Gastrocnemius medialis (tissue), 4 donors: ENCODE data around the gene LYPD6B. TPM values are rescaled to one million over a fixed set of nuclear protein-coding genes. Genes with fewer than 3 reads are reported as not detected.

Experiments
- ATAC-seq, 2 donors: fragments of 150-250 bp; one replicate each; pipeline ENCODE4 v1.9.1; 2016
- DNase-seq, 2 donors: peaks; one replicate each; pipeline ENCODE4 v3.0.0-alpha.2; 2019
- H3K27ac ChIP-seq, 4 donors: fragments of 200-600 bp; sonication (generic); 1 replicate in 1 of 4; 2 replicates in 3 of 4; pipeline ENCODE4 v1.5.1; 2016 to 2018; ENCODE audit warnings: mild to moderate bottlenecking in 2 of 4, moderate library complexity in 1 of 4
- H3K27me3 ChIP-seq, 3 donors: fragments of 200-600 bp; sonication (generic) in 2 of 3; 1 replicate in 1 of 3; 2 replicates in 2 of 3; pipeline versions ENCODE4 v1.5.1 to v1.6.0; 2016 to 2019; ENCODE audit warnings: mild to moderate bottlenecking in 1 of 3, moderate library complexity in 1 of 3
- H3K36me3 ChIP-seq, 2 donors: fragments of 200-600 bp; sonication (generic) in 1 of 2; one replicate each; pipeline ENCODE4 v1.5.1; 2017 to 2018
- H3K4me1 ChIP-seq, 2 donors: fragments of 200-600 bp; sonication (generic) in 1 of 2; one replicate each; pipeline ENCODE4 v1.5.1; 2016 to 2017; ENCODE audit warnings: mild to moderate bottlenecking in 2 of 2
- H3K4me3 ChIP-seq, 4 donors: fragments of 200-600 bp; sonication (generic) in 3 of 4; 1 replicate in 1 of 4; 2 replicates in 3 of 4; pipeline ENCODE4 v1.5.1; 2016 to 2019; ENCODE audit warnings: mild to moderate bottlenecking in 2 of 4
- H3K9me3 ChIP-seq, 3 donors: fragments of 200-600 bp; sonication (generic) in 2 of 3; 1 replicate in 1 of 3; 2 replicates in 2 of 3; pipeline ENCODE4 v1.5.1; 2016 to 2019
- POLR2A ChIP-seq, 2 donors: fragments of 450-650 bp; IDR thresholded peaks; one replicate each; pipeline ENCODE4 v1.6.1; 2017; ENCODE audit warnings: antibody characterized with exemption in 2 of 2, mild to moderate bottlenecking in 2 of 2, moderate library complexity in 2 of 2
- in situ Hi-C, 4 donors: fragments of 200-750 bp; cut with MboI; loops; one replicate each; pipeline versions ENCODE4 v1.15.0 to v1.8.0; 2017; ENCODE audit warnings: low sequenced_read_pairs in 4 of 4
- intact Hi-C: fragments of 100-400 bp; cut with DNase I; formaldehyde crosslinking; loops from one replicate; pipeline ENCODE4 v1.15.1; 2023; ENCODE audit warnings: low total_unique reads
- total RNA-seq, 4 donors: library from RNA; depleted of rRNA; stranded (reverse); fragments of >200 nt; gene quantifications; one replicate each; pipeline versions ENCODE4 v1.1.0 to v1.2.3, GENCODE V29; 2016
- TF ChIP-seq, protein P1 (sequence below), 5 experiments: fragments of 450-650 bp in 3 of 5; fragments of 200-600 bp in 2 of 5; sonication (generic) in 2 of 5; IDR thresholded peaks in 4 of 5; conservative IDR thresholded peaks in 1 of 5; 1 replicate in 4 of 5; 2 replicates in 1 of 5; pipeline ENCODE4 v1.5.1; 2016 to 2019; ENCODE audit warnings: antibody characterized with exemption in 5 of 5, mild to moderate bottlenecking in 3 of 5, moderate library complexity in 3 of 5

LYPD6B gene
- total RNA-seq, 4 donors from 2014 or later, result not detected

DNA sequence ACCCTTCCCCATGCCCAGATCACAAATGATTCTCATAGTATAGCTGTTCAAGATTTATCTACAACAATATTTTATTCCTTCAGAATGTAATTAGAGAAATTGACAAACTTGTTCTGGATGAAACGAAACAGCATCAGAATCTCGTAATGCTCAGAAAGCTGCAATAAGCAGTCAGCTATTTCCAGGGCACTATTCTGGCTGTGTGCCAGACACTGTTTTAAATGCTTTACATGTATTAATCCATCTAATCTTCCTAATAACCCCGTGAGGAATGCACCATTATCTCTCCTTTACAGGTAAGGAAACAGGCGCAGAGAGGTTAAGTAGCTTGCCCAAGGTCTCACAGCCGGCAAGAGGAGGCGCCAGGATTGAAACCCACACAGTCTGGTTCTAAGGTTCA lies 10.1 kb upstream of the LYPD6B start:
- in situ Hi-C loops, result no loop called here
- no peak for TF ChIP-seq POLR2A (IDR thresholded peaks at IDR 0.05)
- TF ChIP-seq, protein P1, sequence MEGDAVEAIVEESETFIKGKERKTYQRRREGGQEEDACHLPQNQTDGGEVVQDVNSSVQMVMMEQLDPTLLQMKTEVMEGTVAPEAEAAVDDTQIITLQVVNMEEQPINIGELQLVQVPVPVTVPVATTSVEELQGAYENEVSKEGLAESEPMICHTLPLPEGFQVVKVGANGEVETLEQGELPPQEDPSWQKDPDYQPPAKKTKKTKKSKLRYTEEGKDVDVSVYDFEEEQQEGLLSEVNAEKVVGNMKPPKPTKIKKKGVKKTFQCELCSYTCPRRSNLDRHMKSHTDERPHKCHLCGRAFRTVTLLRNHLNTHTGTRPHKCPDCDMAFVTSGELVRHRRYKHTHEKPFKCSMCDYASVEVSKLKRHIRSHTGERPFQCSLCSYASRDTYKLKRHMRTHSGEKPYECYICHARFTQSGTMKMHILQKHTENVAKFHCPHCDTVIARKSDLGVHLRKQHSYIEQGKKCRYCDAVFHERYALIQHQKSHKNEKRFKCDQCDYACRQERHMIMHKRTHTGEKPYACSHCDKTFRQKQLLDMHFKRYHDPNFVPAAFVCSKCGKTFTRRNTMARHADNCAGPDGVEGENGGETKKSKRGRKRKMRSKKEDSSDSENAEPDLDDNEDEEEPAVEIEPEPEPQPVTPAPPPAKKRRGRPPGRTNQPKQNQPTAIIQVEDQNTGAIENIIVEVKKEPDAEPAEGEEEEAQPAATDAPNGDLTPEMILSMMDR (IDR thresholded peaks at IDR 0.05 in 4 of 5, conservative IDR thresholded peaks at IDR 0.05 in 1 of 5), result no peak
- Histone ChIP-seq H3K27ac (no peak overlapping the region), H3K27me3 (peaks cover 0 to 4% (median 0%) of the 10 kb centered on the region in 3 donors), H3K9me3 (no peaks in the 10 kb centered on the region), H3K36me3 (no peaks in the 10 kb centered on the region), H3K4me1 (no peaks in the 10 kb centered on the region), H3K4me3 (no peak overlapping the region)
- intact Hi-C loops, result no loop called here
- ATAC-seq (no peak), DNase-seq (no peak)

DNA sequence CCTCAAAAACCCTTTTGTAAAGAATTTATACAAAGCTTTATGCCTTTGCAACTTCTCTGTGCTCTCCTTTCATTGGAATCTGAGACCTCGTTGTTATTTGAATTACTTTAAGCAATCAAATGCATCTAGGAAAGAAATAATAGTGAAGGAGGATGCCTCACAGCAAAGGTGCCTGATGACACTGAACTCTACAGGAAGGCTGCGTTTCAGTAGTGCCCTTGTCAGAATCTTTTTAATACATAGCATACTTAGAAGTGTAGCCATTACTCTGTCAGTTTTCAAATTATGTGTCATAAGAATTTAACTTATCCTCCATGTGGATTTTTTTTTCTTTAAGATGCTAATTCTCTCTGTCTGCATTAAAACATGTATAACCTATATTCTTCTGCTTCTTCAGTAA lies 9.6 kb upstream of the LYPD6B start:
- no peaks in the 10 kb centered on the region for H3K36me3 ChIP-seq
- H3K9me3 ChIP-seq, result no peaks in the 10 kb centered on the region
- ATAC-seq (no peak), DNase-seq (no peak)
- H3K27me3 ChIP-seq, result peaks cover 0 to 4% (median 0%) of the 10 kb centered on the region in 3 donors
- intact Hi-C loops, result no loop called here
- no peak for TF ChIP-seq POLR2A (IDR thresholded peaks at IDR 0.05)
- TF ChIP-seq, protein P1 (IDR thresholded peaks at IDR 0.05 in 4 of 5, conservative IDR thresholded peaks at IDR 0.05 in 1 of 5), result no peak
- in situ Hi-C loops, result no loop called here
- no peak overlapping the region for H3K4me3 ChIP-seq
- H3K4me1 ChIP-seq, result no peaks in the 10 kb centered on the region
- H3K27ac ChIP-seq, result no peak overlapping the region

DNA sequence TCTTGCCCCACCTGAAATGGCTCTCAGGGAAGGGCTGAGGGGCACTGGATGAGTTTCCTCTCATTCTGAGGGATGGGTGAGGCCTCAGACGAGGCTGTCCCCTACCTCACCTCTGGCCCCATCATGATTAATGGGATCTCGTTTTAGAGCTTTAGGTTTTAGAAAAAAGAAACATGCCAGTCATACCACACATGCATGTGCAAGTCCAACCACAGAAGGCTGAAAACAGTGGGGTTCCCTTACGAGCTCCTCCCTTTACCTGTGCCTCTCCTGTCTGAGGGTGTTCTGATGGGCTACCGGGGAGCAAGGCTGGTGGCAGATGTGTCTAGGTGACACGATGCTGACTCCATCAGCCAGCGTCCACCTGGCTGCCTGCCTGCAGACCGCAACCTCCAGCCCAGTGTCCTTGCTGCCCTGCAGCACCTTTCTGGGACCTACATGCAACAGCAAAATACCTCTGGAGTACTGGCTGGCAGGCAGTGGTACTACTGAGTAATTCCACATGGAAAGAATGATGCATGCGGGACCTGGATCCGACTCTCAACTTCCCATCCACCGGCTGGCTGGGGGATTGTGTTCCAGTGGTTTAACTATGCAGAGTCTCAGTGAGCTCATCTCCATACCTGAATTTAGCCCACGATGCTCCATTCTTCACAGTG lies 9.1 kb upstream of the LYPD6B start:
- intact Hi-C loops, result no loop called here

DNA sequence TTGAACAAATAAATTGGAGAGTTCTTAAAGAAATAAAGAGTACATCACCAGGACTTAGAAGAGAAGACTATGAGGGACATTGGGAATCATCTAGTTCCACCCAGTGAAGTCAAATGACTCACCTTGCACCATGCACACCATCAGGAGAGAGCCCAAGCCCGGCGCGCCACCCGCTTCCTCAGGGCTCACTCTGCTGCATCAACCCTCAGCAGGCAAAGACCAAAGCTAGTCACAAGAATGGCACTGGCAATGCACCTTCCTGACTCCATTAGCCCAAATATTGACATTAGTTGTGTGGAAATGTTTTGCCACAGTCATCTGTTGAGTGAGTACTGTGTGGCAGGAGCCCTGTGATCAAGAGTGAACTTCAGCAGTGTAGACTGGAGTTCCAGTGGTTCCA lies 7.1 kb upstream of the LYPD6B start:
- intact Hi-C loops, result no loop called here
- in situ Hi-C loops, result no loop called here
- Histone ChIP-seq H3K27me3 (peaks cover 0 to 6% (median 1%) of the 10 kb centered on the region in 3 donors), H3K27ac (no peak overlapping the region), H3K9me3 (no peaks in the 10 kb centered on the region), H3K36me3 (no peaks in the 10 kb centered on the region), H3K4me1 (no peaks in the 10 kb centered on the region), H3K4me3 (no peak overlapping the region)
- DNase-seq (no peak), ATAC-seq (no peak)
- TF ChIP-seq, protein P1 (IDR thresholded peaks at IDR 0.05 in 4 of 5, conservative IDR thresholded peaks at IDR 0.05 in 1 of 5), result no peak
- TF ChIP-seq POLR2A (IDR thresholded peaks at IDR 0.05), result no peak

More for the DNA sequence above, 9.1 kb upstream of the LYPD6B start:
- Histone ChIP-seq H3K4me3 (no peak overlapping the region), H3K4me1 (no peaks in the 10 kb centered on the region), H3K36me3 (no peaks in the 10 kb centered on the region), H3K27me3 (peaks cover 0 to 4% (median 0%) of the 10 kb centered on the region in 3 donors), H3K9me3 (no peaks in the 10 kb centered on the region), H3K27ac (no peak overlapping the region)
- TF ChIP-seq, protein P1 (IDR thresholded peaks at IDR 0.05 in 4 of 5, conservative IDR thresholded peaks at IDR 0.05 in 1 of 5), result no peak
- TF ChIP-seq POLR2A (IDR thresholded peaks at IDR 0.05), result no peak
- in situ Hi-C loops, result no loop called here
- no peak for ATAC-seq
- DNase-seq, result no peak

DNA sequence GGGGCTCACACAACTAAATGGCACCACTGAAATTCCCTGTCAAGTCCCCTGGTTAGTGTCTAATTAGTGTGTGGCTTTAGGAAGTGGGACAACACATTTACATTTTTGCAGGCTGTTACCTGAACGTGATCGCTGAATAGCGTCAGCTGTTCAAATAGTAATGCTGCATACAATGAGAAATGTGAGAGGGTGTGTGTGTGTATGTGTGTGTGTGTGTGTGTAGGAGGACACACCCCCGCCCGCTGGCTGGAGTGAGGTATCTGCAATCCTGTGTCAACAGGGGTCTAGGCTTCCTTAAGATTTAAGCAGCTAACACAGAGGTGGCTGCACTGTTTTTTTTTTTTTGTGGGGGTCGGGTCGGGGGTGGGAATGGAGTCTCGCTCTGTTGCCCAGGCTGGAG lies 4.8 kb upstream of the LYPD6B start:
- H3K4me3 ChIP-seq, result no peak overlapping the region
- DNase-seq, result no peak
- H3K27me3 ChIP-seq, result peaks cover 6 to 21% (median 19%) of the 10 kb centered on the region in 3 donors
- TF ChIP-seq, protein P1 (IDR thresholded peaks at IDR 0.05 in 4 of 5, conservative IDR thresholded peaks at IDR 0.05 in 1 of 5), result no peak
- no peak for TF ChIP-seq POLR2A (IDR thresholded peaks at IDR 0.05)
- no peaks in the 10 kb centered on the region for H3K4me1 ChIP-seq
- in situ Hi-C loops (no loop called here), intact Hi-C loops (no loop called here)
- H3K27ac ChIP-seq, result no peak overlapping the region
- no peak for ATAC-seq
- H3K36me3 ChIP-seq, result no peaks in the 10 kb centered on the region
- H3K9me3 ChIP-seq, result no peaks in the 10 kb centered on the region
